ENCODE results near the gene KHDC4. TPM values are rescaled to one million over a fixed set of nuclear protein-coding genes. Genes with fewer than 3 reads are reported as not detected.

The KHDC4 gene
- total and polyA plus RNA-seq, 2 experiments from 2014 or later = 47.1 to 57.7 TPM

DNA sequence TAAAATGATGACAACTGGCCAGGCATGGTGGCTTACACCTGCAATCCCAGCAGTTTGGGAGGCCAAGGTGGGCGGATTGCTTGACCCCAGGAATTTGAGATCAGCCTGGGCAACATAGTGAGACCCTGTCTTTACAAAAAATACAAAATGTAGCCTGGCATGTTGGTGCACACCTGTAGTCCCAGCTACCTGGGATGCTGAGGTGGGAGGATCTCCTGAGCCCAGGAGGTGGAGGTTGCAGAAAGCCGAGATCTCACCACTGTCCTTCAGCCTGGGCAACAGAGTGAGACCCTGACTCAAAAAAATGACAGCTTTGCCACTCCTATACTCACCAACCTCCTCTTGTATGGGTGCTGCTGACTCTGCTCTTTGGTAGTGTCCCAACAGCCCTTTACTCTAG lies 56.3 kb downstream of the KHDC4 start (continued):
- TF ChIP-seq, protein P1, sequence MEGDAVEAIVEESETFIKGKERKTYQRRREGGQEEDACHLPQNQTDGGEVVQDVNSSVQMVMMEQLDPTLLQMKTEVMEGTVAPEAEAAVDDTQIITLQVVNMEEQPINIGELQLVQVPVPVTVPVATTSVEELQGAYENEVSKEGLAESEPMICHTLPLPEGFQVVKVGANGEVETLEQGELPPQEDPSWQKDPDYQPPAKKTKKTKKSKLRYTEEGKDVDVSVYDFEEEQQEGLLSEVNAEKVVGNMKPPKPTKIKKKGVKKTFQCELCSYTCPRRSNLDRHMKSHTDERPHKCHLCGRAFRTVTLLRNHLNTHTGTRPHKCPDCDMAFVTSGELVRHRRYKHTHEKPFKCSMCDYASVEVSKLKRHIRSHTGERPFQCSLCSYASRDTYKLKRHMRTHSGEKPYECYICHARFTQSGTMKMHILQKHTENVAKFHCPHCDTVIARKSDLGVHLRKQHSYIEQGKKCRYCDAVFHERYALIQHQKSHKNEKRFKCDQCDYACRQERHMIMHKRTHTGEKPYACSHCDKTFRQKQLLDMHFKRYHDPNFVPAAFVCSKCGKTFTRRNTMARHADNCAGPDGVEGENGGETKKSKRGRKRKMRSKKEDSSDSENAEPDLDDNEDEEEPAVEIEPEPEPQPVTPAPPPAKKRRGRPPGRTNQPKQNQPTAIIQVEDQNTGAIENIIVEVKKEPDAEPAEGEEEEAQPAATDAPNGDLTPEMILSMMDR (conservative IDR thresholded peaks at IDR 0.05; ENCODE audit: low read depth in 2 of 2) = no peak
- TF ChIP-seq EZH2 (IDR thresholded peaks at IDR 0.05; ENCODE audit: low read depth, unreplicated experiment) (no peak), ZNF114 (CRISPR knock-in tag; IDR thresholded peaks at IDR 0.05) (no peak), STAT1 (IDR thresholded peaks at IDR 0.05; ENCODE audit: unreplicated experiment) (no peak)

GRCh38 chr1:155873860-155874259 lies 60.4 kb downstream of the KHDC4 start:
- ATAC-seq = no peak
- no peak overlapping the region for H3K27ac Mint-ChIP-seq
- H3K4me3 ChIP-seq = no peak overlapping the region
- H3K4me1 Mint-ChIP-seq = no peaks in the 10 kb centered on the region
- H2AFZ ChIP-seq = no peak overlapping the region
- H3K27me3 Mint-ChIP-seq (ENCODE audit: insufficient read depth, low read depth, poor library complexity) = peaks cover 6% of the 10 kb centered on the region
- H3K4me1 ChIP-seq (ENCODE audit: insufficient read depth) = no peaks in the 10 kb centered on the region
- no peaks in the 10 kb centered on the region for H3K36me3 ChIP-seq (ENCODE audit: insufficient read depth)
- no peaks in the 10 kb centered on the region for H3F3A ChIP-seq (replicated peaks; ENCODE audit: low read depth)
- no peaks in the 10 kb centered on the region; the same call in 1 of the 2 replicates for H4K20me1 ChIP-seq (replicated peaks; ENCODE audit: insufficient read depth)
- no peak overlapping the region for H3K4me2 ChIP-seq
- DNase-seq (ENCODE audit: low spot score) = no peak
- H3K79me2 ChIP-seq (replicated peaks; ENCODE audit: insufficient read depth) = no peaks in the 10 kb centered on the region
- no peak overlapping the region for H3K27ac ChIP-seq (ENCODE audit: low read depth)
- no peaks in the 10 kb centered on the region; the same call in 2 of the 3 replicates for H3K36me3 Mint-ChIP-seq (ENCODE audit: low read depth)
- H3K27me3 ChIP-seq (ENCODE audit: insufficient read depth) = no peaks in the 10 kb centered on the region
- no peaks in the 10 kb centered on the region for H3K9me2 ChIP-seq (ENCODE audit: insufficient read depth)
- no peaks in the 10 kb centered on the region; the same call in 2 of the 3 replicates for H3K9me3 Mint-ChIP-seq
- H3K4me3 Mint-ChIP-seq = no peak overlapping the region
- no peak for TF ChIP-seq CREB1 (CRISPR knock-in tag; IDR thresholded peaks at IDR 0.05; ENCODE audit: low read depth)
- TF ChIP-seq EZH2 (IDR thresholded peaks at IDR 0.05; ENCODE audit: low read depth, unreplicated experiment) = no peak
- TF ChIP-seq, protein P2, sequence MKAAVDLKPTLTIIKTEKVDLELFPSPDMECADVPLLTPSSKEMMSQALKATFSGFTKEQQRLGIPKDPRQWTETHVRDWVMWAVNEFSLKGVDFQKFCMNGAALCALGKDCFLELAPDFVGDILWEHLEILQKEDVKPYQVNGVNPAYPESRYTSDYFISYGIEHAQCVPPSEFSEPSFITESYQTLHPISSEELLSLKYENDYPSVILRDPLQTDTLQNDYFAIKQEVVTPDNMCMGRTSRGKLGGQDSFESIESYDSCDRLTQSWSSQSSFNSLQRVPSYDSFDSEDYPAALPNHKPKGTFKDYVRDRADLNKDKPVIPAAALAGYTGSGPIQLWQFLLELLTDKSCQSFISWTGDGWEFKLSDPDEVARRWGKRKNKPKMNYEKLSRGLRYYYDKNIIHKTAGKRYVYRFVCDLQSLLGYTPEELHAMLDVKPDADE (IDR thresholded peaks at IDR 0.05) = no peak
- TF ChIP-seq, protein P1 (conservative IDR thresholded peaks at IDR 0.05; ENCODE audit: low read depth in 2 of 2) = no peak
- TF ChIP-seq JUNB (IDR thresholded peaks at IDR 0.05; ENCODE audit: unreplicated experiment) = no peak
- TF ChIP-seq, protein P3, sequence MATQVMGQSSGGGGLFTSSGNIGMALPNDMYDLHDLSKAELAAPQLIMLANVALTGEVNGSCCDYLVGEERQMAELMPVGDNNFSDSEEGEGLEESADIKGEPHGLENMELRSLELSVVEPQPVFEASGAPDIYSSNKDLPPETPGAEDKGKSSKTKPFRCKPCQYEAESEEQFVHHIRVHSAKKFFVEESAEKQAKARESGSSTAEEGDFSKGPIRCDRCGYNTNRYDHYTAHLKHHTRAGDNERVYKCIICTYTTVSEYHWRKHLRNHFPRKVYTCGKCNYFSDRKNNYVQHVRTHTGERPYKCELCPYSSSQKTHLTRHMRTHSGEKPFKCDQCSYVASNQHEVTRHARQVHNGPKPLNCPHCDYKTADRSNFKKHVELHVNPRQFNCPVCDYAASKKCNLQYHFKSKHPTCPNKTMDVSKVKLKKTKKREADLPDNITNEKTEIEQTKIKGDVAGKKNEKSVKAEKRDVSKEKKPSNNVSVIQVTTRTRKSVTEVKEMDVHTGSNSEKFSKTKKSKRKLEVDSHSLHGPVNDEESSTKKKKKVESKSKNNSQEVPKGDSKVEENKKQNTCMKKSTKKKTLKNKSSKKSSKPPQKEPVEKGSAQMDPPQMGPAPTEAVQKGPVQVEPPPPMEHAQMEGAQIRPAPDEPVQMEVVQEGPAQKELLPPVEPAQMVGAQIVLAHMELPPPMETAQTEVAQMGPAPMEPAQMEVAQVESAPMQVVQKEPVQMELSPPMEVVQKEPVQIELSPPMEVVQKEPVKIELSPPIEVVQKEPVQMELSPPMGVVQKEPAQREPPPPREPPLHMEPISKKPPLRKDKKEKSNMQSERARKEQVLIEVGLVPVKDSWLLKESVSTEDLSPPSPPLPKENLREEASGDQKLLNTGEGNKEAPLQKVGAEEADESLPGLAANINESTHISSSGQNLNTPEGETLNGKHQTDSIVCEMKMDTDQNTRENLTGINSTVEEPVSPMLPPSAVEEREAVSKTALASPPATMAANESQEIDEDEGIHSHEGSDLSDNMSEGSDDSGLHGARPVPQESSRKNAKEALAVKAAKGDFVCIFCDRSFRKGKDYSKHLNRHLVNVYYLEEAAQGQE (IDR thresholded peaks at IDR 0.05; ENCODE audit: unreplicated experiment) = no peak
- no peak for TF ChIP-seq ZNF331 (CRISPR knock-in tag; IDR thresholded peaks at IDR 0.05; ENCODE audit: low read depth)
- TF ChIP-seq POLR2AphosphoS5 (IDR thresholded peaks at IDR 0.05; ENCODE audit: low read depth) = no peak

Data from GM23338 (cell line).